Ascending aorta (tissue), 2 donors: ENCODE data around the gene SMG6. TPM values are rescaled to one million over a fixed set of nuclear protein-coding genes. Genes with fewer than 3 reads are reported as not detected.

Experiments
- DNase-seq, 2 donors: peaks; one replicate each; pipeline ENCODE4 v3.0.0-alpha.2; 2019; ENCODE audit warnings: low spot score in 2 of 2
- H3K27ac ChIP-seq, 2 donors: fragments of 200-600 bp; sonication (generic); one replicate each; pipeline ENCODE4 v1.5.1; 2016 to 2017; ENCODE audit warnings: mild to moderate bottlenecking in 1 of 2
- H3K27me3 ChIP-seq: fragments of 200-600 bp; sonication (generic); one replicate; pipeline ENCODE4 v1.5.1; 2017
- H3K36me3 ChIP-seq, 2 donors: fragments of 200-600 bp; sonication (generic); one replicate each; pipeline ENCODE4 v1.5.1; 2016
- H3K4me1 ChIP-seq, 2 donors: fragments of 200-600 bp; sonication (generic); one replicate each; pipeline ENCODE4 v1.5.1; 2016 to 2017; ENCODE audit warnings: mild to moderate bottlenecking in 1 of 2
- H3K4me3 ChIP-seq, 2 donors: fragments of 200-600 bp; sonication (generic); one replicate each; pipeline ENCODE4 v1.5.1; 2016 to 2017; ENCODE audit warnings: mild to moderate bottlenecking in 1 of 2
- H3K9me3 ChIP-seq, 2 donors: fragments of 200-600 bp; sonication (generic); one replicate each; pipeline ENCODE4 v1.5.1; 2016
- CTCF ChIP-seq, 3 experiments: fragments of 200-600 bp in 2 of 3; fragments of 450-650 bp in 1 of 3; sonication (generic) in 2 of 3; IDR thresholded peaks; one replicate each; pipeline ENCODE4 v1.5.1; 2016 to 2019; ENCODE audit warnings: antibody characterized with exemption in 3 of 3, mild to moderate bottlenecking in 1 of 3, moderate library complexity in 1 of 3
- intact Hi-C: fragments of 100-400 bp; cut with DNase I; formaldehyde crosslinking; loops from one replicate; pipeline ENCODE4 v1.15.1; 2023
- total RNA-seq: library from RNA; depleted of rRNA; stranded (reverse); fragments of >200 nt; gene quantifications from one replicate; pipeline ENCODE4 v1.1.0, GENCODE V29; 2016

The SMG6 gene
- total RNA-seq, 1 donor from 2014 or later = 50.8 TPM

- Histone ChIP-seq H3K27me3 (no peaks in the 10 kb centered on the region), H3K4me3 (no peak overlapping the region), H3K4me1 (peaks cover 25 to 42% of the 10 kb centered on the region in 2 donors), H3K36me3 (peaks cover 9 to 28% of the 10 kb centered on the region in 2 donors), H3K9me3 (no peaks in the 10 kb centered on the region), H3K27ac (peak overlapping the region; percentile 84 to 89)
- no peak for TF ChIP-seq CTCF (IDR thresholded peaks at IDR 0.05)
- intact Hi-C loops = no loop called here
- no peak for DNase-seq
These were observed 120.2 kb downstream of the SMG6 start for GRCh38 chr17:2183346-2183745.

- H3K27me3 ChIP-seq = no peaks in the 10 kb centered on the region
These were observed 121.6 kb downstream of the SMG6 start for GRCh38 chr17:2181897-2182448.

GRCh38 chr17:2181206-2181896 lies 122.2 kb downstream of the SMG6 start:
- H3K4me3 ChIP-seq = peak overlapping the region in 1 of 2 donors; percentile 39
- peak overlapping the region; percentile 84 to 89 for H3K27ac ChIP-seq
- peaks cover 5 to 14% of the 10 kb centered on the region in 2 donors for H3K36me3 ChIP-seq
- no peaks in the 10 kb centered on the region for H3K27me3 ChIP-seq
- DNase-seq = peak; percentile 60 to 93
- intact Hi-C loops = loop anchor here (2.0 kb wide), 1 partner anchor 31 kb away; no protein-coding TSS in a partner anchor
- TF ChIP-seq CTCF (IDR thresholded peaks at IDR 0.05) = no peak
- H3K9me3 ChIP-seq = no peaks in the 10 kb centered on the region
- peaks cover 25 to 58% of the 10 kb centered on the region in 2 donors for H3K4me1 ChIP-seq

More at GRCh38 chr17:2181897-2182448, 121.6 kb downstream of the SMG6 start:
- DNase-seq = no peak
- H3K36me3 ChIP-seq = peaks cover 9 to 20% of the 10 kb centered on the region in 2 donors
- intact Hi-C loops = loop anchor here (2.0 kb wide), 1 partner anchor 31 kb away; no protein-coding TSS in a partner anchor
- H3K4me3 ChIP-seq = peak overlapping the region in 1 of 2 donors; percentile 39
- peak overlapping the region; percentile 84 to 89 for H3K27ac ChIP-seq
- H3K4me1 ChIP-seq = peaks cover 25 to 54% of the 10 kb centered on the region in 2 donors
- TF ChIP-seq CTCF (IDR thresholded peaks at IDR 0.05) = no peak
- no peaks in the 10 kb centered on the region for H3K9me3 ChIP-seq

GRCh38 chr17:2180768-2181167 lies 122.8 kb downstream of the SMG6 start:
- H3K9me3 ChIP-seq = no peaks in the 10 kb centered on the region
- no peaks in the 10 kb centered on the region for H3K27me3 ChIP-seq
- H3K36me3 ChIP-seq = peaks cover 3 to 8% of the 10 kb centered on the region in 2 donors
- intact Hi-C loops = loop anchor here (2.0 kb wide), 1 partner anchor 32 kb away; no protein-coding TSS in a partner anchor
- no peak overlapping the region for H3K4me3 ChIP-seq
- peaks cover 29 to 64% of the 10 kb centered on the region in 2 donors for H3K4me1 ChIP-seq
- peak overlapping the region; percentile 84 to 89 for H3K27ac ChIP-seq
- TF ChIP-seq CTCF (IDR thresholded peaks at IDR 0.05) = no peak
- DNase-seq = no peak

GRCh38 chr17:2179615-2180295 lies 123.8 kb downstream of the SMG6 start:
- Histone ChIP-seq H3K9me3 (no peaks in the 10 kb centered on the region), H3K4me1 (peaks cover 39 to 74% of the 10 kb centered on the region in 2 donors), H3K27me3 (no peaks in the 10 kb centered on the region), H3K4me3 (peak overlapping the region in 1 of 2 donors; percentile 15), H3K27ac (peak overlapping the region; percentile 84 to 89), H3K36me3 (no peaks in the 10 kb centered on the region)
- no peak for TF ChIP-seq CTCF (IDR thresholded peaks at IDR 0.05)
- peak in 1 of 2 donors; percentile 85 for DNase-seq
- intact Hi-C loops = loop anchor here (2.0 kb wide), 1 partner anchor 33 kb away; no protein-coding TSS in a partner anchor
